HEK293 (cell line): ENCODE measurements around the gene ZC3HAV1L.

Experiments
- CTCF ChIA-PET: fragments of 350-600 bp; formaldehyde crosslinking; extraction: SDS; loops from one replicate; lab custom pipeline; 2021; ENCODE audit warnings: antibody characterized with exemption; lab: Yijun Ruan, JAX
- POLR2A ChIA-PET: fragments of 300-600 bp; formaldehyde crosslinking; extraction: SDS; loops from one replicate; lab custom pipeline; 2020; ENCODE audit warnings: antibody characterized with exemption, inconsistent platforms; lab: Yijun Ruan, JAX
- H3K27ac ChIP-seq: fragments of 200-500 bp; sonication (Bioruptor generic); 2 replicates; pipeline ENCODE4 v1.5.1; 2014; ENCODE audit warnings: low read depth, low read length, control low read depth, inconsistent platforms; ENCODE audit errors: extremely low read depth
- H3K36me3 ChIP-seq, 2 experiments: fragments of 200-500 bp in 1 of 2; sonication (Bioruptor generic) in 1 of 2; 1 replicate in 1 of 2; 2 replicates in 1 of 2; pipeline ENCODE4 v1.5.1; 2014 to 2017; ENCODE audit warnings: inconsistent platforms in 2 of 2, low read length in 2 of 2; ENCODE audit not compliant: control insufficient read depth in 2 of 2, insufficient read depth in 1 of 2
- H3K4me1 ChIP-seq: fragments of 200-500 bp; sonication (Bioruptor generic); 2 replicates; pipeline ENCODE4 v1.5.1; 2014; ENCODE audit warnings: mild to moderate bottlenecking, low read length, inconsistent platforms; ENCODE audit not compliant: control insufficient read depth, insufficient read depth
- H3K4me3 ChIP-seq: 2 replicates; pipeline ENCODE4 v1.5.1; 2011; ENCODE audit warnings: low read depth, mild to moderate bottlenecking, control low read depth, low read length, moderate library complexity
- H3K9me3 ChIP-seq: fragments of 200-500 bp; sonication (Bioruptor generic); 2 replicates; pipeline ENCODE4 v1.5.1; 2014; ENCODE audit warnings: low read depth, low read length, inconsistent platforms; ENCODE audit not compliant: control insufficient read depth, insufficient read depth
- GFI1B ChIP-seq: fragments of 450-650 bp; formaldehyde crosslinking; IDR thresholded peaks from 2 replicates; pipeline ENCODE4 v1.5.1; 2016; ENCODE audit warnings: missing biosample characterization, missing genetic modification characterization
- GLI2 ChIP-seq: fragments of 450-650 bp; formaldehyde crosslinking; IDR thresholded peaks from 2 replicates; pipeline ENCODE4; 2017; ENCODE audit warnings: missing biosample characterization, missing genetic modification characterization, low read depth, borderline replicate concordance
- KLF10 ChIP-seq: fragments of 450-650 bp; IDR thresholded peaks from 2 replicates; pipeline ENCODE4 v1.5.1; 2018; ENCODE audit warnings: missing biosample characterization, mild to moderate bottlenecking, missing genetic modification characterization
- KLF8 ChIP-seq: fragments of 450-650 bp; formaldehyde crosslinking; IDR thresholded peaks from 2 replicates; pipeline ENCODE4 v1.5.1; 2016; ENCODE audit warnings: missing biosample characterization, missing genetic modification characterization
- OVOL3 ChIP-seq: fragments of 450-650 bp; formaldehyde crosslinking; IDR thresholded peaks from 2 replicates; pipeline ENCODE4 v1.5.1; 2016; ENCODE audit warnings: missing biosample characterization, missing genetic modification characterization
- SCRT2 ChIP-seq: fragments of 450-650 bp; formaldehyde crosslinking; IDR thresholded peaks from 2 replicates; pipeline ENCODE4 v1.5.1; 2016; ENCODE audit warnings: missing biosample characterization, missing genetic modification characterization
- SP2 ChIP-seq: fragments of 450-650 bp; formaldehyde crosslinking; IDR thresholded peaks from 2 replicates; pipeline ENCODE4 v1.5.1; 2016; ENCODE audit warnings: missing biosample characterization, missing genetic modification characterization
- TRIM28 ChIP-seq: IDR thresholded peaks from 2 replicates; pipeline ENCODE4 v1.6.1; 2011; ENCODE audit warnings: low read length, control low read depth, borderline replicate concordance
- ZIC2 ChIP-seq: fragments of 450-650 bp; formaldehyde crosslinking; IDR thresholded peaks from 2 replicates; pipeline ENCODE4 v1.5.1; 2016; ENCODE audit warnings: missing biosample characterization, missing genetic modification characterization
- ZNF350 ChIP-seq: fragments of 450-650 bp; formaldehyde crosslinking; IDR thresholded peaks from 2 replicates; pipeline ENCODE4 v1.5.0; 2017; ENCODE audit warnings: missing biosample characterization, mild to moderate bottlenecking, missing genetic modification characterization
- ZNF433 ChIP-seq: fragments of 450-650 bp; formaldehyde crosslinking; IDR thresholded peaks from 2 replicates; pipeline ENCODE4 v1.5.1; 2016; ENCODE audit warnings: missing biosample characterization, missing genetic modification characterization, low read depth
- ZNF548 ChIP-seq: fragments of 450-650 bp; formaldehyde crosslinking; IDR thresholded peaks from 2 replicates; pipeline ENCODE4 v1.5.1; 2016; ENCODE audit warnings: missing biosample characterization, missing genetic modification characterization
- ZNF555 ChIP-seq: fragments of 450-650 bp; formaldehyde crosslinking; conservative IDR thresholded peaks from 2 replicates; pipeline ENCODE4 v1.5.1; 2017; ENCODE audit warnings: missing biosample characterization, mild to moderate bottlenecking, missing genetic modification characterization, inconsistent platforms
- ZNF560 ChIP-seq: fragments of 450-650 bp; formaldehyde crosslinking; IDR thresholded peaks from 2 replicates; pipeline ENCODE4 v1.5.1; 2017; ENCODE audit warnings: missing biosample characterization, missing genetic modification characterization, borderline replicate concordance
- ZNF610 ChIP-seq: fragments of 450-650 bp; formaldehyde crosslinking; IDR thresholded peaks from 2 replicates; pipeline ENCODE4 v1.5.1; 2016; ENCODE audit warnings: missing biosample characterization, missing genetic modification characterization, borderline replicate concordance
- ZNF624 ChIP-seq: fragments of 450-650 bp; formaldehyde crosslinking; IDR thresholded peaks from 2 replicates; pipeline ENCODE4 v1.5.1; 2017; ENCODE audit warnings: missing biosample characterization, missing genetic modification characterization
- TF ChIP-seq, protein P1 (sequence below): fragments of 450-650 bp; formaldehyde crosslinking; IDR thresholded peaks from 2 replicates; pipeline ENCODE4 v1.5.1; 2016; ENCODE audit warnings: missing biosample characterization, missing genetic modification characterization
- TF ChIP-seq, protein P2 (sequence below): fragments of 450-650 bp; formaldehyde crosslinking; IDR thresholded peaks from 2 replicates; pipeline ENCODE4 v1.5.1; 2016; ENCODE audit warnings: missing biosample characterization, missing genetic modification characterization
- TF ChIP-seq, protein P3 (sequence below): fragments of 450-650 bp; formaldehyde crosslinking; IDR thresholded peaks from 2 replicates; pipeline ENCODE4 v1.5.1; 2017; ENCODE audit warnings: missing biosample characterization, missing genetic modification characterization
- TF ChIP-seq, protein P4 (sequence below): fragments of 450-650 bp; formaldehyde crosslinking; IDR thresholded peaks from 2 replicates; pipeline ENCODE4 v1.5.1; 2016; ENCODE audit warnings: missing biosample characterization, missing genetic modification characterization

The ZC3HAV1L gene

DNA sequence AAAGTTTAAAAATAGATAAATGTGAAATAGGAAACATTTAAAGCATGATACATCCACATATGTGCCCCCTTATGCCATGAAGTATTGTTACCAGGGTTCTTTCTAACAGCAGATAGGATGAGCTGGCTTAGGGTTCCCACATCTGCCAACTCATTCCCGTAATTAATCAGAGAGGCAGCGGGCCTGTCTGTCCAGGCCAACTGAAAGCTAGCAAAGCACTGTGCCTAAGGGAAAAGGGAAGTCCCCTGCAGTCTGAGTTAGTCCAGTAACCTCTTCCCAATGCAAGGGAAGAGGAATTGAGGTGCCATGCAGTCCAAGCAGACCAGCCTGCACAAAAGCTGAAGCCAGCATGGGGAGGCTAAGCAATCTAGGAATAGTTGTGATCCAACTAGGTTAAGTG is 18.3 kb upstream of the ZC3HAV1L start (continued):
- TF ChIP-seq, protein P1, sequence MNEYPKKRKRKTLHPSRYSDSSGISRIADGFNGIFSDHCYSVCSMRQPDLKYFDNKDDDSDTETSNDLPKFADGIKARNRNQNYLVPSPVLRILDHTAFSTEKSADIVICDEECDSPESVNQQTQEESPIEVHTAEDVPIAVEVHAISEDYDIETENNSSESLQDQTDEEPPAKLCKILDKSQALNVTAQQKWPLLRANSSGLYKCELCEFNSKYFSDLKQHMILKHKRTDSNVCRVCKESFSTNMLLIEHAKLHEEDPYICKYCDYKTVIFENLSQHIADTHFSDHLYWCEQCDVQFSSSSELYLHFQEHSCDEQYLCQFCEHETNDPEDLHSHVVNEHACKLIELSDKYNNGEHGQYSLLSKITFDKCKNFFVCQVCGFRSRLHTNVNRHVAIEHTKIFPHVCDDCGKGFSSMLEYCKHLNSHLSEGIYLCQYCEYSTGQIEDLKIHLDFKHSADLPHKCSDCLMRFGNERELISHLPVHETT = no peak
- TF ChIP-seq KLF10 (tag by site-specific recombination) = no peak
- no peak for TF ChIP-seq ZNF555 (tag by site-specific recombination)

DNA sequence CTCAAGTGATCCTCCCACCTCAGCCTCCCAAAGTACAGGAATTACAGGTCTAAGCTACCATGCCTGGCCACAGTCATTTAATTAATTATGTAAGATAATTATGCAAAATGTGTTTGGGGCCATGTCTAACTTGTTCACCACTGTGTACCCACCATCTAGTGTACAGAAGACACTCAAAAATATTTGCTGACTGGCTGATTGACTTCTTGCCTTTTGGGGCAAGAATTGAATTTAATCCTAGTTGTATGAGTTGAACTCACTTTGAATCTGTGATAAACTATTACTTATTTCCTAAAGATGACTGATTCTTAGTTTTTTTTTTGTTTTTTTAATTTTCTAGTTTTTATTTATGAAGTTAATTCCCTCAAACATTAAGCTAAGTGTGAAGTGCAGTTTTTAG is 15.8 kb upstream of the ZC3HAV1L start:
- Histone ChIP-seq H3K4me3 (no peak overlapping the region), H3K4me1 (no peaks in the 10 kb centered on the region), H3K27ac (no peak overlapping the region), H3K9me3 (no peaks in the 10 kb centered on the region), H3K36me3 (peaks cover 4 to 87% of the 10 kb centered on the region in 2 experiments; a peak in 2 of 3 replicates)
- TF ChIP-seq GLI2 (tag by site-specific recombination) = no peak
- no peak for TF ChIP-seq ZNF350 (tag by site-specific recombination)
- ChIA-PET CTCF (interaction anchor here (0.6 kb wide), 1 partner anchor 450 kb away, joined by 3 read pairs; no protein-coding TSS in a partner anchor), POLR2A (no interaction called here)

DNA sequence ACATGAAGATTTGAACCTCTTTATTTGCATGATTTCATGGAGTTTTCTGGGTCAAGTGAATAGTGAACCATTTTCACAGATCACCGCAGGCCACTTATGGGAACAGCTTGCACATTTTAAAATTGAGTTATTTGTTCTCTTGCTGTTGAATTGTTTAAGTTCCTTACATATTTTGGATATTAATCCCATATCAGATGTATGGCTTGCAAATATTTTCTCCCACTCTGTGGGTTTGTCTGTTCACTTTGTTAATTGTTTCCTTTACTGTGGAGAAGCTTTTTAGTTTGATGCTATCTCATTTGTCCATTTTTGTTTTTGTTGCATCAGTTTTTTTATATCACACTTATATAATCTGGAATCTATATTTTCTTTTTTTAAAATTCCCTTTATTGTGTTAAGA is 14.1 kb upstream of the ZC3HAV1L start:
- Histone ChIP-seq H3K4me1 (no peaks in the 10 kb centered on the region), H3K4me3 (no peak overlapping the region), H3K9me3 (no peaks in the 10 kb centered on the region), H3K27ac (no peak overlapping the region), H3K36me3 (peaks cover 4 to 87% of the 10 kb centered on the region in 2 experiments; a peak in 2 of 3 replicates)
- CTCF ChIA-PET = interaction anchor here (1.3 to 2.8 kb wide), 2 partner anchors 25 to 33 kb away, joined by 5 to 12 read pairs; no protein-coding TSS in a partner anchor
- TF ChIP-seq TRIM28 (no peak), GFI1B (tag by site-specific recombination) (no peak), ZNF433 (tag by site-specific recombination) (no peak), SCRT2 (no peak), KLF8 (tag by site-specific recombination) (no peak)
- TF ChIP-seq, all 188 proteins: peak for 0
- POLR2A ChIA-PET = no interaction called here

DNA sequence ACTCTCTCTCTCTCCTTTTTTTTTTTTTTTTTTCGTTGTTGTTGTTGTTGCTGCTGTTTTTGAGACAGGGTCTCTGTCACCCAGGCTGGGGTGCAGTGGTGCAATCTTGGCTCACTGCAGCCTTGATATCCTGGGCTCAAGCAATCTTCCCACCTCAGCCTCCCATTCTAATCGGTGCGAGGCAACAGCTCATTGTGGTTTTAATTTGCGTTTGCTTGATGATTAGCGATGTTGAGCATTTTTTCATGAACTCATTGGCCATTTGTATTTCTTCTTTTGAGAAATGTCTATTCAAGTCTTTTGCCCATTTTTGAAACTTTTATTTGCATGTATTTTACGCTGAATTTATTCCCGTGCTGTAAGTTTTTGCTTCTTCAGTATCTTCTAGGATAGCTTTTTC is 13.3 kb upstream of the ZC3HAV1L start:
- ChIA-PET CTCF (interaction anchor here (2.8 kb wide), 1 partner anchor 26 kb away, joined by 12 read pairs; no protein-coding TSS in a partner anchor), POLR2A (no interaction called here)
- Histone ChIP-seq H3K36me3 (peaks cover 4 to 79% of the 10 kb centered on the region in 2 experiments; a peak in 2 of 3 replicates), H3K4me3 (no peak overlapping the region), H3K4me1 (no peaks in the 10 kb centered on the region), H3K27ac (no peak overlapping the region), H3K9me3 (no peaks in the 10 kb centered on the region)
- TF ChIP-seq ZNF560 (no peak), SP2 (tag by site-specific recombination) (no peak), ZNF624 (tag by site-specific recombination) (no peak), ZNF548 (tag by site-specific recombination) (no peak), ZIC2 (tag by site-specific recombination) (no peak), OVOL3 (tag by site-specific recombination) (no peak), ZNF610 (tag by site-specific recombination) (no peak)
- TF ChIP-seq, protein P2, sequence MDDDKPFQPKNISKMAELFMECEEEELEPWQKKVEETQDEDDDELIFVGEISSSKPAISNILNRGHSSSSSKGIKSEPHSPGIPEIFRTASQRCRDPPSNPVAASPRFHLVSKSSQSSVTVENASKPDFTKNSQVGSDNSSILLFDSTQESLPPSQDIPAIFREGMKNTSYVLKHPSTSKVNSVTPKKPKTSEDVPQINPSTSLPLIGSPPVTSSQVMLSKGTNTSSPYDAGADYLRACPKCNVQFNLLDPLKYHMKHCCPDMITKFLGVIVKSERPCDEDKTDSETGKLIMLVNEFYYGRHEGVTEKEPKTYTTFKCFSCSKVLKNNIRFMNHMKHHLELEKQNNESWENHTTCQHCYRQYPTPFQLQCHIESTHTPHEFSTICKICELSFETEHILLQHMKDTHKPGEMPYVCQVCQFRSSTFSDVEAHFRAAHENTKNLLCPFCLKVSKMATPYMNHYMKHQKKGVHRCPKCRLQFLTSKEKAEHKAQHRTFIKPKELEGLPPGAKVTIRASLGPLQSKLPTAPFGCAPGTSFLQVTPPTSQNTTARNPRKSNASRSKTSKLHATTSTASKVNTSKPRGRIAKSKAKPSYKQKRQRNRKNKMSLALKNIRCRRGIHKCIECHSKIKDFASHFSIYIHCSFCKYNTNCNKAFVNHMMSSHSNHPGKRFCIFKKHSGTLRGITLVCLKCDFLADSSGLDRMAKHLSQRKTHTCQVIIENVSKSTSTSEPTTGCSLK (tag by site-specific recombination) = no peak
- TF ChIP-seq, protein P3, sequence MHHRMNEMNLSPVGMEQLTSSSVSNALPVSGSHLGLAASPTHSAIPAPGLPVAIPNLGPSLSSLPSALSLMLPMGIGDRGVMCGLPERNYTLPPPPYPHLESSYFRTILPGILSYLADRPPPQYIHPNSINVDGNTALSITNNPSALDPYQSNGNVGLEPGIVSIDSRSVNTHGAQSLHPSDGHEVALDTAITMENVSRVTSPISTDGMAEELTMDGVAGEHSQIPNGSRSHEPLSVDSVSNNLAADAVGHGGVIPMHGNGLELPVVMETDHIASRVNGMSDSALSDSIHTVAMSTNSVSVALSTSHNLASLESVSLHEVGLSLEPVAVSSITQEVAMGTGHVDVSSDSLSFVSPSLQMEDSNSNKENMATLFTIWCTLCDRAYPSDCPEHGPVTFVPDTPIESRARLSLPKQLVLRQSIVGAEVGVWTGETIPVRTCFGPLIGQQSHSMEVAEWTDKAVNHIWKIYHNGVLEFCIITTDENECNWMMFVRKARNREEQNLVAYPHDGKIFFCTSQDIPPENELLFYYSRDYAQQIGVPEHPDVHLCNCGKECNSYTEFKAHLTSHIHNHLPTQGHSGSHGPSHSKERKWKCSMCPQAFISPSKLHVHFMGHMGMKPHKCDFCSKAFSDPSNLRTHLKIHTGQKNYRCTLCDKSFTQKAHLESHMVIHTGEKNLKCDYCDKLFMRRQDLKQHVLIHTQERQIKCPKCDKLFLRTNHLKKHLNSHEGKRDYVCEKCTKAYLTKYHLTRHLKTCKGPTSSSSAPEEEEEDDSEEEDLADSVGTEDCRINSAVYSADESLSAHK = no peak
- TF ChIP-seq, protein P4, sequence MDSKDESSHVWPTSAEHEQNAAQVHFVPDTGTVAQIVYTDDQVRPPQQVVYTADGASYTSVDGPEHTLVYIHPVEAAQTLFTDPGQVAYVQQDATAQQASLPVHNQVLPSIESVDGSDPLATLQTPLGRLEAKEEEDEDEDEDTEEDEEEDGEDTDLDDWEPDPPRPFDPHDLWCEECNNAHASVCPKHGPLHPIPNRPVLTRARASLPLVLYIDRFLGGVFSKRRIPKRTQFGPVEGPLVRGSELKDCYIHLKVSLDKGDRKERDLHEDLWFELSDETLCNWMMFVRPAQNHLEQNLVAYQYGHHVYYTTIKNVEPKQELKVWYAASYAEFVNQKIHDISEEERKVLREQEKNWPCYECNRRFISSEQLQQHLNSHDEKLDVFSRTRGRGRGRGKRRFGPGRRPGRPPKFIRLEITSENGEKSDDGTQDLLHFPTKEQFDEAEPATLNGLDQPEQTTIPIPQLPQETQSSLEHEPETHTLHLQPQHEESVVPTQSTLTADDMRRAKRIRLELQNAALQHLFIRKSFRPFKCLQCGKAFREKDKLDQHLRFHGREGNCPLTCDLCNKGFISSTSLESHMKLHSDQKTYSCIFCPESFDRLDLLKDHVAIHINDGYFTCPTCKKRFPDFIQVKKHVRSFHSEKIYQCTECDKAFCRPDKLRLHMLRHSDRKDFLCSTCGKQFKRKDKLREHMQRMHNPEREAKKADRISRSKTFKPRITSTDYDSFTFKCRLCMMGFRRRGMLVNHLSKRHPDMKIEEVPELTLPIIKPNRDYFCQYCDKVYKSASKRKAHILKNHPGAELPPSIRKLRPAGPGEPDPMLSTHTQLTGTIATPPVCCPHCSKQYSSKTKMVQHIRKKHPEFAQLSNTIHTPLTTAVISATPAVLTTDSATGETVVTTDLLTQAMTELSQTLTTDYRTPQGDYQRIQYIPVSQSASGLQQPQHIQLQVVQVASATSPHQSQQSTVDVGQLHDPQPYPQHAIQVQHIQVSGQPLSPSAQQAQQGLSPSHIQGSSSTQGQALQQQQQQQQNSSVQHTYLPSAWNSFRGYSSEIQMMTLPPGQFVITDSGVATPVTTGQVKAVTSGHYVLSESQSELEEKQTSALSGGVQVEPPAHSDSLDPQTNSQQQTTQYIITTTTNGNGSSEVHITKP (tag by site-specific recombination) = no peak
